Stimulated activated CD4-positive, alpha-beta T cell treated with anti-CD3 and anti-CD28 coated beads, Interleukin-15, amount 100 ng/mL, for 24 hours (primary cell): ENCODE results near the gene TMED6.

ENCODE experiments used
- DNase-seq: peaks from one replicate; pipeline ENCODE4 v3.0.0-alpha.2; 2020

Gene TMED6

GRCh38 chr16:69322343-69322742 is 29.2 kb downstream of the TMED6 start:
- no peak for DNase-seq

- no peak for DNase-seq
Measured at GRCh38 chr16:69321080-69321479, 30.5 kb downstream of the TMED6 start.

- DNase-seq = no peak
Measured at GRCh38 chr16:69320740-69321073, 30.9 kb downstream of the TMED6 start.

- DNase-seq = no peak
Measured at GRCh38 chr16:69319826-69320739, 31.5 kb downstream of the TMED6 start.

- DNase-seq = no peak
Measured at GRCh38 chr16:69319381-69319780, 32.2 kb downstream of the TMED6 start.

- no peak for DNase-seq
Measured at GRCh38 chr16:69318911-69319289, 32.7 kb downstream of the TMED6 start.

GRCh38 chr16:69318177-69318910 is 33.2 kb downstream of the TMED6 start:
- no peak for DNase-seq

GRCh38 chr16:69316595-69317034 is 35.0 kb downstream of the TMED6 start:
- DNase-seq = no peak

GRCh38 chr16:69315486-69316311 is 35.9 kb downstream of the TMED6 start:
- DNase-seq = no peak

- no peak for DNase-seq
Measured at GRCh38 chr16:69314534-69314933, 37.1 kb downstream of the TMED6 start.

GRCh38 chr16:69313469-69313868 is 38.1 kb downstream of the TMED6 start:
- DNase-seq = no peak

GRCh38 chr16:69311533-69312387 is 39.8 kb downstream of the TMED6 start:
- DNase-seq = peak; percentile 65

GRCh38 chr16:69310653-69311532 is 40.7 kb downstream of the TMED6 start, which contains the start of gene VPS4A:
TSS of gene VPS4A (plus strand) at chr16:69311350. CDS start at chr16:69311512, 162 bp downstream.
- DNase-seq = peak; percentile 98

GRCh38 chr16:69309316-69309715 is 42.3 kb downstream of the TMED6 start:
- no peak for DNase-seq

- DNase-seq = no peak
Measured at GRCh38 chr16:69307856-69308255, 43.7 kb downstream of the TMED6 start.

GRCh38 chr16:69307091-69307490 is 44.5 kb downstream of the TMED6 start:
- no peak for DNase-seq

GRCh38 chr16:69306031-69306430 is 45.6 kb downstream of the TMED6 start:
- no peak for DNase-seq

- DNase-seq = no peak
Measured at GRCh38 chr16:69302301-69302700, 49.3 kb downstream of the TMED6 start.

- DNase-seq = no peak
Measured at GRCh38 chr16:69301861-69302260, 49.7 kb downstream of the TMED6 start.

GRCh38 chr16:69301187-69301586 is 50.4 kb downstream of the TMED6 start:
- no peak for DNase-seq

- DNase-seq = no peak
Measured at GRCh38 chr16:69298261-69298660, 53.3 kb downstream of the TMED6 start.
